ENCODE measurements around the gene MYLK4. TPM values are rescaled to one million over a fixed set of nuclear protein-coding genes. Genes with fewer than 3 reads are reported as not detected.

MYLK4 gene
- total and polyA plus RNA-seq, 4 donors: 1.4 to 3.8 (median 2.5) TPM

- Histone ChIP-seq H3K4me1 (ENCODE audit: control insufficient read depth, insufficient read depth, low read length) (no peaks in the 10 kb centered on the region), H3K36me3 (ENCODE audit: control insufficient read depth, insufficient read depth, low read length) (no peaks in the 10 kb centered on the region), H3K9me3 (ENCODE audit: control insufficient read depth, insufficient read depth, low read length) (no peaks in the 10 kb centered on the region), H3K4me3 (ENCODE audit: low read depth, low read length) (no peak overlapping the region), H3K27ac (ENCODE audit: low read depth, low read length) (no peak overlapping the region), H3K27me3 (ENCODE audit: control insufficient read depth, insufficient read depth, low read length) (no peaks in the 10 kb centered on the region)
- DNase-seq (ENCODE audit: low read depth in 4 of 6, low spot score in 6 of 6): peak in 5 of 6 donors; percentile 20 to 82 (median 24)
- whole genome bisulfite sequencing (ENCODE audit: insufficient coverage): 89% methylated on average over 1 of the region's 5 CpGs
Observed at GRCh38 chr6:2695454-2696095, 55.1 kb downstream of the MYLK4 start.

- H3K9me3 ChIP-seq (ENCODE audit: control insufficient read depth, insufficient read depth, low read length): no peaks in the 10 kb centered on the region
- no CpG with 5 or more reads among the region's 1 CpG for WGBS (ENCODE audit: insufficient coverage)
- H3K4me3 ChIP-seq (ENCODE audit: low read depth, low read length): no peak overlapping the region
- H3K27me3 ChIP-seq (ENCODE audit: control insufficient read depth, insufficient read depth, low read length): no peaks in the 10 kb centered on the region
- H3K4me1 ChIP-seq (ENCODE audit: control insufficient read depth, insufficient read depth, low read length): no peaks in the 10 kb centered on the region
- no peaks in the 10 kb centered on the region for H3K36me3 ChIP-seq (ENCODE audit: control insufficient read depth, insufficient read depth, low read length)
- H3K27ac ChIP-seq (ENCODE audit: low read depth, low read length): no peak overlapping the region
- DNase-seq (ENCODE audit: low read depth in 4 of 6, low spot score in 6 of 6): peak in 2 of 6 donors; percentile 19 to 41
Observed at GRCh38 chr6:2693231-2693630, 57.5 kb downstream of the MYLK4 start.

- no peak for DNase-seq (ENCODE audit: low read depth in 4 of 6, low spot score in 6 of 6)
- Histone ChIP-seq H3K27me3 (ENCODE audit: control insufficient read depth, insufficient read depth, low read length) (no peaks in the 10 kb centered on the region), H3K4me1 (ENCODE audit: control insufficient read depth, insufficient read depth, low read length) (no peaks in the 10 kb centered on the region), H3K9me3 (ENCODE audit: control insufficient read depth, insufficient read depth, low read length) (no peaks in the 10 kb centered on the region), H3K27ac (ENCODE audit: low read depth, low read length) (no peak overlapping the region), H3K4me3 (ENCODE audit: low read depth, low read length) (no peak overlapping the region), H3K36me3 (ENCODE audit: control insufficient read depth, insufficient read depth, low read length) (no peaks in the 10 kb centered on the region)
- 90% methylated on average over 6 of the region's 8 CpGs for WGBS (ENCODE audit: insufficient coverage)
Observed at GRCh38 chr6:2688401-2689064, 62.2 kb downstream of the MYLK4 start.

- H3K4me1 ChIP-seq (ENCODE audit: control insufficient read depth, insufficient read depth, low read length): no peaks in the 10 kb centered on the region
- no peaks in the 10 kb centered on the region for H3K36me3 ChIP-seq (ENCODE audit: control insufficient read depth, insufficient read depth, low read length)
- no peak overlapping the region for H3K4me3 ChIP-seq (ENCODE audit: low read depth, low read length)
- no peaks in the 10 kb centered on the region for H3K9me3 ChIP-seq (ENCODE audit: control insufficient read depth, insufficient read depth, low read length)
- H3K27me3 ChIP-seq (ENCODE audit: control insufficient read depth, insufficient read depth, low read length): no peaks in the 10 kb centered on the region
- H3K27ac ChIP-seq (ENCODE audit: low read depth, low read length): no peak overlapping the region
- 73% methylated on average over 2 of the region's 7 CpGs for WGBS (ENCODE audit: insufficient coverage)
- DNase-seq (ENCODE audit: low read depth in 4 of 6, low spot score in 6 of 6): peak in 1 of 6 donors; percentile 9
Observed at GRCh38 chr6:2687456-2687855, 63.3 kb downstream of the MYLK4 start.

- H3K27ac ChIP-seq (ENCODE audit: low read depth, low read length): no peak overlapping the region
- DNase-seq (ENCODE audit: low read depth in 4 of 6, low spot score in 6 of 6): peak in 1 of 6 donors; percentile 42
- no peak overlapping the region for H3K4me3 ChIP-seq (ENCODE audit: low read depth, low read length)
- H3K27me3 ChIP-seq (ENCODE audit: control insufficient read depth, insufficient read depth, low read length): no peaks in the 10 kb centered on the region
- H3K36me3 ChIP-seq (ENCODE audit: control insufficient read depth, insufficient read depth, low read length): no peaks in the 10 kb centered on the region
- H3K4me1 ChIP-seq (ENCODE audit: control insufficient read depth, insufficient read depth, low read length): no peaks in the 10 kb centered on the region
- WGBS (ENCODE audit: insufficient coverage): 53% methylated on average over 4 of the region's 11 CpGs
- no peaks in the 10 kb centered on the region for H3K9me3 ChIP-seq (ENCODE audit: control insufficient read depth, insufficient read depth, low read length)
Observed at GRCh38 chr6:2686515-2686914, 64.2 kb downstream of the MYLK4 start.

DNA sequence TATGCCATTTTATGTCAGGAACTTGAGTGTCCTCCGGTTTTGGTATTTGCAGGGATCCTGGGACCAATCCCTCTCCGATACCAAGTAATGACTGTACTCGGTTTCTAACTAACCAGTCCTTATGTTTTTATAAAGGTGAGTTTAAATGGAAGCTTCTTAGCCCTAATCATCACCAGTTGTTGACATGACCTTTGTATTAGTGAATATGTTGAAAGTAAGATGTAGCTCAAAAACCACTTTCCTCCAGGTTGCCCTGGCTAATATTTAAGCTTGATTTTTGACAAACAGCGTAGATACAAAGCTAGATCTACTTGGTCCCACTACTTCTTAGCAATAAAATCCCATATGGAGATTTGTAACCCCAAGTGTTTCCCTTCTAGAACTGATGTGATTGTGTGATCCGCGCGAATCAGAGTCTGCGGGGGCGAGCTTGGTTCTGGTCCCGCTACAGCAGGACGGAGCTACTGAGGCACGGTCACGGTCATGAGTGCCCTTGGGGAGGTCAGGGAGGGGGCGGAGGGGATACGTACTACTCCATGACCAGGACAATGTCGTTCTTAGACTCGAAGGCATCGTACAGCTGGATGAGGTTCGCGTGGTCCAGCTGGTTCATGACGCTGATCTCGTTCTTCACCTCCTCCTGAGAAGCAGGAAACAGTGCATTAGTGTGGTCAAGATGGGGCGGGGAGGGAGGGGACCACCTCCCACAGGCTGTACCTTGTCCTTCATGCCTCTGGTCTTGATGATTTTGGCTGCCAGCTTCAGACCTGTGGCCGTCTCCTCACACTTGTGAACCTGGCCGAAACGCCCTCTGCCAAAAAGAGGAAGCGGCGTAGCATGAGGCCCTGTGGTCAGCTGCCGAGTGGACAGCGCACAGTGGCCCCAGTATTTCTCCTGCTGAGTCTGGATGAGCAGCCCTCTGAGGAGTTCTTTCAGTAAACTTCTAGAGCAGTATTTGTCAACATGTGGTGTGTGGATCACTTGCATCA, 65.7 kb downstream of the MYLK4 start:
- 96% methylated on average over 27 of the region's 30 CpGs for WGBS (ENCODE audit: insufficient coverage)

GRCh38 chr6:2684103-2684749, 66.5 kb downstream of the MYLK4 start:
- DNase-seq (ENCODE audit: low read depth in 4 of 6, low spot score in 6 of 6): no peak
- H3K4me1 ChIP-seq (ENCODE audit: control insufficient read depth, insufficient read depth, low read length): no peaks in the 10 kb centered on the region
- WGBS (ENCODE audit: insufficient coverage): 87% methylated on average over 12 of the region's 18 CpGs
- no peaks in the 10 kb centered on the region for H3K9me3 ChIP-seq (ENCODE audit: control insufficient read depth, insufficient read depth, low read length)
- H3K36me3 ChIP-seq (ENCODE audit: control insufficient read depth, insufficient read depth, low read length): no peaks in the 10 kb centered on the region
- no peak overlapping the region for H3K27ac ChIP-seq (ENCODE audit: low read depth, low read length)
- no peaks in the 10 kb centered on the region for H3K27me3 ChIP-seq (ENCODE audit: control insufficient read depth, insufficient read depth, low read length)
- H3K4me3 ChIP-seq (ENCODE audit: low read depth, low read length): no peak overlapping the region

More for the DNA sequence above, 65.7 kb downstream of the MYLK4 start:
- no peaks in the 10 kb centered on the region for H3K4me1 ChIP-seq (ENCODE audit: control insufficient read depth, insufficient read depth, low read length)
- no peaks in the 10 kb centered on the region for H3K27me3 ChIP-seq (ENCODE audit: control insufficient read depth, insufficient read depth, low read length)
- no peaks in the 10 kb centered on the region for H3K9me3 ChIP-seq (ENCODE audit: control insufficient read depth, insufficient read depth, low read length)
- H3K36me3 ChIP-seq (ENCODE audit: control insufficient read depth, insufficient read depth, low read length): no peaks in the 10 kb centered on the region
- no peak overlapping the region for H3K27ac ChIP-seq (ENCODE audit: low read depth, low read length)
- no peak overlapping the region for H3K4me3 ChIP-seq (ENCODE audit: low read depth, low read length)
- no peak for DNase-seq (ENCODE audit: low read depth in 4 of 6, low spot score in 6 of 6)

GRCh38 chr6:2680264-2680922, 70.3 kb downstream of the MYLK4 start:
- Histone ChIP-seq H3K4me3 (ENCODE audit: low read depth, low read length) (no peak overlapping the region), H3K9me3 (ENCODE audit: control insufficient read depth, insufficient read depth, low read length) (no peaks in the 10 kb centered on the region), H3K27me3 (ENCODE audit: control insufficient read depth, insufficient read depth, low read length) (no peaks in the 10 kb centered on the region), H3K4me1 (ENCODE audit: control insufficient read depth, insufficient read depth, low read length) (no peaks in the 10 kb centered on the region), H3K36me3 (ENCODE audit: control insufficient read depth, insufficient read depth, low read length) (no peaks in the 10 kb centered on the region), H3K27ac (ENCODE audit: low read depth, low read length) (no peak overlapping the region)
- WGBS (ENCODE audit: insufficient coverage): 72% methylated on average over 8 of the region's 15 CpGs
- no peak for DNase-seq (ENCODE audit: low read depth in 4 of 6, low spot score in 6 of 6)
